HG03045 (cell line): ENCODE measurements around the gene KLHL26.
"Not testable (repeated sequence)": the region's sequence is repeated elsewhere in the genome, so short reads cannot be mapped to it uniquely, and the experiment has no call there.

Experiments used
- ATAC-seq: cut with Tn5 transposase; IDR thresholded peaks from one replicate; pipeline ENCODE4 v1.9.1; 2021; ENCODE audit warnings: mild to moderate bottlenecking, moderate library complexity; ENCODE audit not compliant: unreplicated experiment

KLHL26 gene

GRCh38 chr19:18662972-18663732 lies 26.3 kb downstream of the KLHL26 start:
- ATAC-seq, result no peak

GRCh38 chr19:18663940-18664530 lies 27.2 kb downstream of the KLHL26 start:
- ATAC-seq, result no peak

- ATAC-seq, result no peak
Measured at GRCh38 chr19:18665771-18666202, 29.0 kb downstream of the KLHL26 start.

DNA sequence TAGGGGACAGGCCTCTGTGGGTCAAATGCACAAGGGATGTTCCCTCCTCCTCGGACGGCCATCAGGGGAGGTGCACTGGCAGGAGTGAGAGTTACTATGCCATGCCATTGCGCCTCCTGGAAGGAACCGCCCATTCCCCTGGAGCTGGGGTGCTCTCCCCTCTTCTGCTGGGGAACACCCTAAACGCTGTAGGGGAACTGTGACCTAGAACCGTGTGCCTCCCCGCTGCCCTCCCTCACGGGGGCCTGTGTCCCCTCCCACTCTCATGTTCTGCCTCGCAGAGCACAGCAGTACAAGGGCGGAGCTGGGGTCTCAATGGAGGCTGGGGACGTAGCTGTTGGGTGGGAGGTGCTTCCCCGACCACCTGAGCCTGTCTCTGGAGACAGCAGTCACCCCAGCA lies 29.5 kb downstream of the KLHL26 start:
- no peak for ATAC-seq

- no peak for ATAC-seq
Measured at GRCh38 chr19:18666784-18667183, 30.0 kb downstream of the KLHL26 start.

GRCh38 chr19:18667531-18668251 lies 30.9 kb downstream of the KLHL26 start:
- no peak for ATAC-seq

DNA sequence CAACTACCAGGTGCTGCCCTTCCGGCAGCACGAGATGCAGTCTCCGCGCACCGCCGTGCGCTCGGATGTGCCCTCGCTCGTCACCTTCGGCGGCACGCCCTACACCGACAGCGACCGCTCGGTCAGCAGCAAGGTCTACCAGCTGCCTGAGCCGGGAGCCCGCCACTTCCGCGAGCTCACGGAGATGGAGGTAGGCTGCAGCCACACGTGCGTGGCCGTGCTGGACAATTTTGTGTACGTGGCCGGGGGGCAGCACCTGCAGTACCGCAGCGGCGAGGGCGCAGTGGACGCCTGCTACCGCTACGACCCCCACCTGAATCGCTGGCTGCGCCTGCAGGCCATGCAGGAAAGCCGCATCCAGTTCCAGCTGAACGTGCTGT lies 31.4 kb downstream of the KLHL26 start:
- ATAC-seq, result no peak

- no peak for ATAC-seq
Measured at GRCh38 chr19:18668744-18669523, 32.1 kb downstream of the KLHL26 start.

- ATAC-seq, result no peak
Measured at GRCh38 chr19:18669524-18669817, 32.6 kb downstream of the KLHL26 start.

DNA sequence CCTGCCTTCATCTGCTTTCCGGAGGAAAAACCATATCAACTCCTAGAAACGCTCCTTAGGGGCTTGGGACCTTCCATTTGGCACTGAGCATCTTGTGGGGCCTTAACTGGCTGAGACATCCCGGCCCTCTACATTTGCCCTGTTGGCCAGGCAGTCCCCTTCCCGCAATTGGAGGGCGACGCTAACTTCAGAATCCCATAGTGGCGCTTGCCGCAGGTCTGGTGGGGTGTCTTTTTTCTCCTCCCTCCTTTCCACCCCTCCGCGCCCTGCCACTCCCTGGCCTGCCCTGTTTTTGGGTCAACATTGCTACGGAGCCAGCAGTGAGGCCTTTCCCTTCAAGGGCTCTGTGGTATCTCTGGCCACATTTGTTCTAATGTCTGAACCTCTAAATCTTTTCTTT lies 33.1 kb downstream of the KLHL26 start:
- ATAC-seq, result no peak

DNA sequence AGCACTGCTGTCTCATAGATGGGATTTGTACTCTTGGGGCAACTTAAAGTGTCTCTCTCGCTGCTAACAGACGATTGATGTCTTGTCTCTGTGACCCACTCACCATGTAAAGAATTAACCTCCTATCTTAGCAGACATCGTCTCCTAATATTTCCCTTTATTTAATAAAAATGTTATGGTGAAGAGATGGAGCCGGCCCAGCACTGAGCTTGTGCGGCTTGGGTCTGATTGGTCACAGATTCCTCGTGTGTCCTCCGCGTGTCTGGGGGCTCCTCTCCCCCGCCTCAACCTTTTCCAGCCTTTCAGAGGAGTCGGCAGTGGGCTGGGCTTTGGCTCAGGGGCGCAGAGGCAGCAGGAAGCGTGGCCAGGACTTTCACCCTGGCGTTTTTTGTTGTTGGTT lies 33.5 kb downstream of the KLHL26 start:
- no peak for ATAC-seq

DNA sequence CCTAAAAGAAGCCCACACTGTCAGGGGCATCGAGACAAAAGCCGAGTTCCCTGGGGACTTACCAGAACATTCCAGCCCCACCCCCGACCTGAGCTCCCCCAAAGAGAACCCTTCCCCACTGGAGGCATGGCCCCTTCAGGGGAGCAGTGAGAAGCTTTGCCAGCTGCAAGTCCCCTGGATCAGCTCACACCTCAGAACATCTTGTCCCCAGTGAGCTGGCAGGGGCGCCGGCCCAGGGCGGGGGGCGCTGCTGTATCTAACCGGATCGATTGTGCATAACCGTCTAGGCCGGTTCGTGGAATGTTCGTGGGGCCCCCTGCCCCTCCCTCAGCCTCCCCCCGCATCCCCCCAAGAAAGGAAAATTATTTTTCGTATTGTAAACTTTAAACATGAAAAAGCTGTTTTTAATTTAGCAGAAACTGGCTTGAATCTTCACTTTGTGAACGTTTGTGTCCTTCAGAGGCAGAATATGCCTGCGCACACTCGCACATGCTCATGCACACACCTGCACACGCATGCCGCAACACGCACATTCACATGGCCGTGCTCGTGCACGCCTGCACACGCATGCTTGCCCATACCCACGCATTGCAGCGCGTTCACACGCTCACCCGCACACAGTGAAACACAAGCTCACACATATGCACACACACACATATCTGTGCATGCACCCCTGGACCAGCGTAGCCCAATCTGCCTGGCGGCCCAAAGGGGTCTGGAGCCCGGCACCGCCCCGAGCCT lies 34.6 kb downstream of the KLHL26 start:
- no peak for ATAC-seq

DNA sequence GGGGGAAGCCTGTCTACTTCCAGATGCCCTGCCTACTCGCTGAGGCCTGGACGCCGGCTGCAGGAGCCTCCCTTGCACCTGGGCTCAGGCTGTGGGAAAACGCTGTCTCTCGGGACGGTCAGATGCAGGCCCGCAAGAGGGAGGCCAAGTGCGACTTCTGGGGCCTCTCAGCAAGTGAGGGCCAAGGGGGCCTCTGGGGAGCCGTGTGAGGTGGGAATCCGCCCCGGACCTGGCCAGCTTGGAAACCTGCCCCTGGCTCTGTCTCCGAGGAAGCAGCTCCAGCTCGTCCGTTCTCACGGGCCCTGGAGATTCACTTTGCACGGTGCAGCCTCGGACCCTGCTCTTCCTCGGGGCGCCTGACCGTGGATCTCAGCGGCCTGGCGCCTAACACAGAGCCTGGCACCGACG lies 35.2 kb downstream of the KLHL26 start:
- ATAC-seq, result no peak

- ATAC-seq, result no peak
Measured at GRCh38 chr19:18672606-18673337, 35.9 kb downstream of the KLHL26 start.

DNA sequence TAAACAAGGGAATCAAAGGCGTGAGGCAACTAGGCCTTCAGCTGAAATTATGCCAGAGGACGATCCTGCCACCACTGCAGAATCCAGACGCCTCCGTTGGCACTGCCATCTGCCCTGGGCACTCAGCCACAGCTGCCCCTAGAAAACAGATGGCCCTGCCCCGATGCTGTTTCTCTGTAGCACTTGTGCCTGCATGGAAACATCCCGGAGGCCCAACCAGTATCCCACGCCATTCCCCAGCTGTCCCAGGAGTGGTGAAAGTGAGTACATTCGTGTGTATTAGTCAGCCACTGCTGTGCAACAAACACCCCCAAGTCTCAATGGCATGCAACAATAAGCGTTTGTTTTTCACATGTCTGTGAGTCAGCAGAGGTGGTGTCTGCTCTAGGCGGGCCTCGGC lies 37.8 kb downstream of the KLHL26 start:
- no peak for ATAC-seq

DNA sequence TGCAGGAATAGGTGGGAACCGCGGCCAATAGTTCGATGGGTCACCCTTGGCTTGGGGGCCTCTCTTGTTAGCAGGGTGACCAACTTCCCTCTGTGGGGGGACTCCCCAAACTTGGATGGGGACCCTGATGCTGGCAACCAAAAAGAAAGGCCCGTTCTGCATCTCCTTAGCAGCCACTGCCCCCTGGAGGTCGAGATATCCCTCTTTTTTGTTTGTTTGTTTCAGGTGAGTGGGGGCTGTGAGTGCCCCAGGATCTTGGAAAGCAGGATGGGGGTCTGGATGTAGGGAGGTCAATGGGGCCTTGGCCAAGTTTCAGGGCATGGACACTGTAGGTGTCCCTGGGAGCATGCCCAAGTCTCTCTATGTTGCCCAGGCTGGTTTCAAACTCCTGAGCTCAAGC lies 39.0 kb downstream of the KLHL26 start:
- ATAC-seq, result no peak

DNA sequence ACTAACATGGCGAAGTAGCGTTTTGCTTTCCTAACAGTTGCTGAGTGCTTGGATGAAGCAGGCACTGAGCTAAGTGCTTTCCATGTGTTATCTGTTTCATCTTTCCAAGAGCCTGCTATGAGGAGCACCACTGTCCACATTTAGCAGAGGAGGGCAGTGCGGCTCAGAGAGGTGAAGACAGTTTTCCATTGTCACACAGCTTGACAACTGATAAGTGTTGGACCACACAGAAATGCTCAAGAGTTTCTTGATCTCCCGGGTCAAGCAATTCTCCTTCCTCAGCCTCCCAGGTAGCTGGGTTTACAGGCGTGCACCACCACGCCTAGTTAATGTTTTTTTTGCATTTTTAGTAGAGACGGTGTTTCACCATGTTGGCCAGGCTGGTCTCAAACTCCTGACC lies 39.9 kb downstream of the KLHL26 start:
- ATAC-seq, result no peak

DNA sequence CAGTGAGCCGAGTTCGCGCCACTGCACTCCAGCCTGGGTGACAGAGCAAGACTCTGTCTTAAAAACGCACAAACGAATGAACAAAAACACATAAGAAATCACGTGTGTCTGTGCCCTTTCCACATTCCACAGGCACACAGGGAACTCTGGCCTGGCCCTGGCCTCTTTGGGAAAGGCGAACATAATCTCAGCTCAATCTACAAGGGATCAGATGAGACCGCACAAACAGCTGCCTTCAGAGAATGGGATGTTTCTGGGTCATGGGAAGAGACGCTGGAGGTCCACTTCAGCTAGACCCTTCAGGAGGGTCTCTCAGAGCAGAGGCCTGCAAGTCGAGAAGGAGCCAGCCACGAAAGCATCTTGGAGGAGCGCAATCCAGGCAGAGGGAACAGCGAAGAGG lies 40.3 kb downstream of the KLHL26 start:
- no peak for ATAC-seq

GRCh38 chr19:18680148-18680547 lies 43.3 kb downstream of the KLHL26 start:
- not testable (repeated sequence) for ATAC-seq

DNA sequence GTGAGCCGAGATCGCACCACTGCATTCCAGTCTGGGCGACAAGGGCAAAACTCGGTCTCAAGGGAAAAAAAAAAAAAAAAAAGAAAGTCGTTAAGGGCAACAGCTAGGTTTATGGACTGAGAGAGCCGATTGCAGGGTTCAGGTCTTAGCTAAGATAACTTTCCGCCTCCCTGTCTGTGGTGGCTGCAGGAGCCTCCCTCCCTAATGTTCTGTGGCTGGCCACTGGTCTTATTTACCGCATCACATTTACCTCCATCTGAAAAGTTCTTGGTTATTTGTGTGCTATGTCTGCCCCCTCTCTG lies 45.9 kb downstream of the KLHL26 start:
- ATAC-seq, result peak; percentile 2
